Stomach (tissue), 9 donors: ENCODE data around the gene PLEKHA5. TPM values are rescaled to one million over a fixed set of nuclear protein-coding genes. Genes with fewer than 3 reads are reported as not detected.

ENCODE experiments used
- DNase-seq, 2 donors: peaks; one replicate each; pipeline versions ENCODE4 v3.0.0 to v3.0.0-alpha.2; 2013 to 2019
- H3K27ac ChIP-seq, 5 donors: fragments of 200-600 bp in 4 of 5; sonication (generic) in 4 of 5; one replicate each; pipeline ENCODE4 v1.5.1; 2013 to 2019; ENCODE audit warnings: mild to moderate bottlenecking in 1 of 5, moderate library complexity in 1 of 5
- H3K27me3 ChIP-seq, 3 donors: fragments of 200-600 bp; sonication (generic); one replicate each; pipeline ENCODE4 v1.5.1; 2017 to 2019; ENCODE audit warnings: mixed run types in 1 of 3
- H3K36me3 ChIP-seq, 4 donors: fragments of 200-600 bp; sonication (generic); 1 replicate in 3 of 4; 2 replicates in 1 of 4; pipeline ENCODE4 v1.5.1; 2016 to 2019
- H3K4me1 ChIP-seq, 4 donors: fragments of 200-600 bp; sonication (generic); one replicate each; pipeline ENCODE4 v1.5.1; 2016 to 2019
- H3K4me3 ChIP-seq, 4 donors: fragments of 200-600 bp; sonication (generic) in 3 of 4; one replicate each; pipeline ENCODE4 v1.5.1; 2016 to 2019; ENCODE audit warnings: mild to moderate bottlenecking in 1 of 4
- H3K9me3 ChIP-seq, 4 donors: fragments of 200-600 bp; sonication (generic); one replicate each; pipeline ENCODE4 v1.5.1; 2016 to 2019
- EP300 ChIP-seq: sonication (generic); formaldehyde crosslinking; IDR thresholded peaks from one replicate; pipeline ENCODE4 v1.6.1; 2017; ENCODE audit warnings: antibody characterized with exemption
- POLR2A ChIP-seq, 4 donors: fragments of 450-650 bp; IDR thresholded peaks; one replicate each; pipeline ENCODE4 v1.6.1; 2016; ENCODE audit warnings: antibody characterized with exemption in 4 of 4, control low read depth in 2 of 4, mild to moderate bottlenecking in 1 of 4, moderate library complexity in 1 of 4
- POLR2AphosphoS5 ChIP-seq, 3 donors: sonication (generic); formaldehyde crosslinking; IDR thresholded peaks; one replicate each; pipeline ENCODE4 v1.6.1; 2016; ENCODE audit warnings: antibody characterized with exemption in 3 of 3
- WGBS, 5 donors: extraction: QIAGEN DNeasy Blood & Tissue Kit in 3 of 5; methylation state at CpG; one replicate each; pipeline versions ENCODE4 v1.1.5 to v1.1.7; 2013 to 2018; 5-methylcytosine and 5-hydroxymethylcytosine counted together
- intact Hi-C: fragments of 100-400 bp; cut with DNase I; formaldehyde crosslinking; loops from one replicate; pipeline ENCODE4 v1.15.1; 2023; ENCODE audit warnings: low total_unique reads
- polyA plus RNA-seq, 3 donors: library from polyadenylated mRNA; stranded (reverse); fragments of 200-250 nt; gene quantifications; one replicate each; pipeline ENCODE4 v1.2.3, GENCODE V29; 2013
- small RNA-seq, 4 donors: library from RNA; depleted of rRNA; stranded (forward); fragments of <200 nt; gene quantifications; one replicate each; pipeline ENCODE3, GENCODE V24; 2016
- total RNA-seq, 5 donors: library from RNA; depleted of rRNA; stranded (reverse); fragments of >200 nt; gene quantifications; one replicate each; pipeline versions ENCODE4 v1.1.0 to v1.2.3, GENCODE V29; 2014 to 2016
- TF ChIP-seq, protein P1 (sequence below), 7 experiments: fragments of 450-650 bp in 4 of 7; fragments of 200-600 bp in 3 of 7; sonication (generic) in 3 of 7; IDR thresholded peaks; one replicate each; pipeline ENCODE4 v1.5.1; 2016 to 2019; ENCODE audit warnings: antibody characterized with exemption in 7 of 7, control low read depth in 2 of 7, mild to moderate bottlenecking in 1 of 7
- donor health status: healthy with polysubstance abuse.
- donor health status: Bipolar disorder and iron deficiency.
- donor health status: healthy.

PLEKHA5 gene
- total and polyA plus RNA-seq, 8 donors, result 13.8 to 156 (median 36.6) TPM

- Histone ChIP-seq H3K27me3 (no peaks in the 10 kb centered on the region), H3K27ac (no peak overlapping the region), H3K9me3 (no peaks in the 10 kb centered on the region), H3K36me3 (no peaks in the 10 kb centered on the region), H3K4me1 (peaks cover 0 to 8% (median 2%) of the 10 kb centered on the region in 4 donors), H3K4me3 (no peak overlapping the region)
- no peak for TF ChIP-seq EP300
- TF ChIP-seq POLR2A (IDR thresholded peaks at IDR 0.05), result no peak
- no peak for TF ChIP-seq POLR2AphosphoS5 (IDR thresholded peaks at IDR 0.05)
- TF ChIP-seq, protein P1, sequence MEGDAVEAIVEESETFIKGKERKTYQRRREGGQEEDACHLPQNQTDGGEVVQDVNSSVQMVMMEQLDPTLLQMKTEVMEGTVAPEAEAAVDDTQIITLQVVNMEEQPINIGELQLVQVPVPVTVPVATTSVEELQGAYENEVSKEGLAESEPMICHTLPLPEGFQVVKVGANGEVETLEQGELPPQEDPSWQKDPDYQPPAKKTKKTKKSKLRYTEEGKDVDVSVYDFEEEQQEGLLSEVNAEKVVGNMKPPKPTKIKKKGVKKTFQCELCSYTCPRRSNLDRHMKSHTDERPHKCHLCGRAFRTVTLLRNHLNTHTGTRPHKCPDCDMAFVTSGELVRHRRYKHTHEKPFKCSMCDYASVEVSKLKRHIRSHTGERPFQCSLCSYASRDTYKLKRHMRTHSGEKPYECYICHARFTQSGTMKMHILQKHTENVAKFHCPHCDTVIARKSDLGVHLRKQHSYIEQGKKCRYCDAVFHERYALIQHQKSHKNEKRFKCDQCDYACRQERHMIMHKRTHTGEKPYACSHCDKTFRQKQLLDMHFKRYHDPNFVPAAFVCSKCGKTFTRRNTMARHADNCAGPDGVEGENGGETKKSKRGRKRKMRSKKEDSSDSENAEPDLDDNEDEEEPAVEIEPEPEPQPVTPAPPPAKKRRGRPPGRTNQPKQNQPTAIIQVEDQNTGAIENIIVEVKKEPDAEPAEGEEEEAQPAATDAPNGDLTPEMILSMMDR (IDR thresholded peaks at IDR 0.05), result no peak
- DNase-seq, result no peak
- intact Hi-C loops, result no loop called here
Measured at GRCh38 chr12:19415563-19415962, 286.0 kb downstream of the PLEKHA5 start.

DNA sequence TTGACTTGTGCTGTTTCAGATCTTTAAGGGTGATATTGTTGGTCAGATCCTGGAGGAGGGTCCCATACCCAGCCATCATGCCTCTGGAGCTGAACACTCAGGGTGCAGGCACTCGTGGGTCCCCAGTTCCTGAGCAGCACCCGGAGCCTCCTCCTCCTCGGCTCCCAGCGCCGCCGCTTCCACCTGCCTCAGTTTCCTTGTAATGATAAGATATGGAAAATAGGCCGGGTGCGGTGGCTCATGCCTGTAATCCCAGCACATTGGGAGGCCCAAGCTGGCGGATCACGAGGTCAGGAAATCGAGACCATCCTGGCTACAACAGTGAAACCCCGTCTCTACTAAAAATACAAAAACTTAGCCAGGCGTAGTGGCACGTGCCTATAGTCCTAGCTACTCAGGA lies 289.6 kb downstream of the PLEKHA5 start:
- Histone ChIP-seq H3K36me3 (no peaks in the 10 kb centered on the region), H3K27me3 (no peaks in the 10 kb centered on the region), H3K4me1 (no peaks in the 10 kb centered on the region), H3K4me3 (no peak overlapping the region), H3K9me3 (no peaks in the 10 kb centered on the region), H3K27ac (no peak overlapping the region)
- WGBS, 5 donors, result 91 to 95% (median 95%) methylated on average over 14 of the region's 14 CpGs
- peak in 1 of 2 donors; percentile 14 for DNase-seq
- intact Hi-C loops, result no loop called here
- TF ChIP-seq, protein P1 (IDR thresholded peaks at IDR 0.05), result no peak
- TF ChIP-seq POLR2A (IDR thresholded peaks at IDR 0.05) (no peak), POLR2AphosphoS5 (IDR thresholded peaks at IDR 0.05) (no peak), EP300 (no peak)

DNA sequence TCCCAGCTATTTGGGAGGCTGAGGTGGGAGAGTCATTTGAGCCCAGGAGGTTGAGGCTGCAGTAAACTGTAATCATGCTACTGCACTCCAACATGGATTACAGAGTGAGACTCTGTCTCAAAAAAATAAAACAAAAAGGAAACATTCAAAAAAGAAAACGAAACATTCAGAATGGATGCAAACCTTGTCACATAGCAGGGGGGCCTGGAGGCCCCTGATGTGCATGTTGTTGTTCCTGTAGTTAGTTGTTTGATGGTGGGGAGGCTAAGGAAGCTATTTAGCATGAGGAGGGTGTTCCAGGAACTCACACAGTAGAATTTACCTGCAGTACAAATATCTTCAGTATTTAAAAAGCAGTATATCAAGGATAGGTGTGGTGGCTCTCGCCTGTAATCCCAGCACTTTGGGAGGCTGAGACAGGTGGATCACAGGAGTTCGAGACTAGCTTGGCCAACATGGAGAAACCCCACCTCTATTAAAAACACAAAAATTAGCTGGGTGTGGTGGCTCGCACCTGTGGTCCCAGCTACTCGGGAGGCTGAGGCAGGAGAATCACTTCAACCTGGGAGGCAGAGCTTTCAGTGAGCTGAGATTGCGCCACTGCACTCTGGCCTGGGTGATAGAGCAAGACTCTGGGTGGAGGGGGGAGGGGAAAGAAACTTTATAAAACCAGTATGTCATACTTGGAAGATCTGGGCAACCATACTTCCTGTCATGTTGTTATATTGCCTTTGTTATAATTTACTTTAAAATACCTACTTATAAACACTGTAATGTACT lies 292.2 kb downstream of the PLEKHA5 start:
- WGBS, 5 donors, result 73 to 90% (median 88%) methylated on average over 6 of the region's 6 CpGs
- Histone ChIP-seq H3K36me3 (no peaks in the 10 kb centered on the region), H3K27ac (no peak overlapping the region), H3K27me3 (no peaks in the 10 kb centered on the region), H3K9me3 (peaks cover 0 to 3% (median 0%) of the 10 kb centered on the region in 4 donors), H3K4me3 (no peak overlapping the region), H3K4me1 (no peaks in the 10 kb centered on the region)
- TF ChIP-seq POLR2AphosphoS5 (IDR thresholded peaks at IDR 0.05), result no peak
- TF ChIP-seq, protein P1 (IDR thresholded peaks at IDR 0.05), result no peak
- TF ChIP-seq EP300, result no peak
- no peak for TF ChIP-seq POLR2A (IDR thresholded peaks at IDR 0.05)
- intact Hi-C loops, result no loop called here
- no peak for DNase-seq

DNA sequence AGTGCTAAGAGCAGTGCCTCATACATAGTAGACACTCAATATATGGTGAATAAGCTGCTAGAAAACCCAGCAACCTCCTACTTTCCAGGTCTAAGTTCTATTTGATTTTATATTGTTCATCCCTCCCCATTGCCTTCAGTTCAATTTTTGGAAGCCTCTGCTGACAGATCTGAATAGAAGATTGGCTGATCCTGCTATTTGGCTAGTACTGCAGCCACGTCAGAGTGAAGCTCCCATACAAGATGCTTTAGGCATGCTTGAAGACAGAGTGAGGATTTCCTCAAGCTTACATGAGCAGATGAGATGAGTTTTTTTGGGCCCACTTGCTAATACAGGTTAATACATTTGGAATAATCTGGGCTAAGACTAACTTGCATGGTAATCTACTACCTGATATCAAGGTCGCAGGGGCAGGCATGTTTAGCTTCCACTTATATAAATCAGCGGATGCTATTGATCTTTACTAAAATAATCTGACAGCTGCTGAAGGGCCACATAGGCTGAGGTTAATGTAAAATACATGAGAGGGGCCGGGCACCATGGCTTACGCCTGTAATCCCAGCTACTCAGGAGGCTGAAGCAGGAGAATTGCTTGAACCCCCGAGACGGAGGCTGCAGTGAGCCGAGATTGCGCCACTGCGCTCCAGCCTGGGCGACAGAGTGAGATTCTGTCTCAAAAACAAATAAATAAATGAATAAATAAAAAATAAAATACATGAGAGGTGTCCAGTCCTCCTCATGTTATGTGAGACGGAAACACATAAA lies 293.8 kb downstream of the PLEKHA5 start:
- no peaks in the 10 kb centered on the region for H3K27me3 ChIP-seq
- H3K4me1 ChIP-seq, result no peaks in the 10 kb centered on the region
- H3K27ac ChIP-seq, result no peak overlapping the region
- H3K9me3 ChIP-seq, result peaks cover 0 to 3% (median 0%) of the 10 kb centered on the region in 4 donors
- TF ChIP-seq POLR2A (IDR thresholded peaks at IDR 0.05) (no peak), POLR2AphosphoS5 (IDR thresholded peaks at IDR 0.05) (no peak), EP300 (no peak)
- no peaks in the 10 kb centered on the region for H3K36me3 ChIP-seq
- no peak for DNase-seq
- intact Hi-C loops, result no loop called here
- WGBS, 5 donors, result 86 to 90% (median 88%) methylated on average over 12 of the region's 12 CpGs
- no peak overlapping the region for H3K4me3 ChIP-seq

Small RNA genes within 50 kb of the gene (small RNA-seq; reads per million reads assigned to genes)
- gene AC091805.2 (0 reads per million in 4 donors), gene RN7SL67P (0 reads per million in 4 donors)
